GM19035 (cell line): ENCODE measurements around the gene NUBP2.

Experiments used
- ATAC-seq: cut with Tn5 transposase; IDR thresholded peaks from one replicate; pipeline ENCODE4 v1.9.1; 2021; ENCODE audit not compliant: unreplicated experiment

Gene NUBP2

DNA sequence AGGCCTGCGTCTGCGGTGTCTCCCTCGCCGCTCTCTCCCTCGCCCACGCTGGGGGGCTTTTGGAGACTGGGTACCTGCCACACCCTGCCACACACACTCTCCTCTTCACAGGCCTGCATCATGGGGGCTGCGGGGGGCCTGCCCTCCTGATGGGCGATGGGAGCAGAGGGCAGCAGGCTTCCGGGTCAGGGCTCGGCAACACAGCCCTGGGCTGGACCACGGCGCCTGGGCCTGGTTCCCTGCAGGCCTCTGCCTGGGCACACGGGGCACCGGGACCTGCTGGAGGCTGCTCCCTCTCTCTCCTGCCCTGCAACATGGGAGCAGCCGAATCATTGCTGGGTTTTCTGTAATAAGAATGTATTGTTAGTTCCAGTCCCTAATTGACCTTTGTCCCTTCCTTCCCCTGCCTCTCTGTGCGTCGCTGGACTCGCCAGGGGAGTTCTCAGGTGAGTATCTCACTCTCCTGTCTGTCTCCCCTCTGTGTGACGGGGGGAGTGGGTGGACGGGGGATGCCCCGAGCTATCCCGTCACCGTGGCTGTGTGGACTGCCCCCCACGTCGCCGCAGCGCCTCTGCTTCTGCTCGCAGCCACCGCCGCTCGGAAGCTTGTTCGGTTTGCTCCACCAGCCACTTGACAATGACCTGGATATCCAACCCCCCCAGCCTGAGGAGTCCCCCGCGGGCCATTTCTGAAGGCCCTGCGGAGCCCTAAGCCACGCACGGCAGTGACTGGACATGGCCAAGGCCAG is 24.9 kb upstream of the NUBP2 start:
- no peak for ATAC-seq

DNA sequence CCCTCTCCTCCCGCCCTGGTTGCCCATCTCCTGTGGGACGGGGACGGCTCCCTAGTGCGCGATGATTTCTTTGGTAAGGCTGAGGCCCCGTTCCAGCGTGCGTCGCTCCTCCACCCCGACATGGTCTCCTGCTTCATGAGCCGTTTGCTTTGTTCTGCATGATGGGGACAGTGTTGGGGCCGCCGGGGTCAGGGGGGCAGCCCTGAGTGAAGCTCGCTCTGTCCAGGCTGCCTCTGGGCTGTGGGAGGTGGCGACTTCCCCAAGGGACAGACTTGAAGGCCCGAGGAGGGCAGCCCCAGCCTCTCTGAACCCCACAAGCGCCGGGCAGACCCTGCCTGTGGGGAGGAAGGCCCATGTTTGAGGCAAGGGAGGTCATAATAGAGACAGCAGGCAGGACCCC is 23.8 kb upstream of the NUBP2 start:
- no peak for ATAC-seq

DNA sequence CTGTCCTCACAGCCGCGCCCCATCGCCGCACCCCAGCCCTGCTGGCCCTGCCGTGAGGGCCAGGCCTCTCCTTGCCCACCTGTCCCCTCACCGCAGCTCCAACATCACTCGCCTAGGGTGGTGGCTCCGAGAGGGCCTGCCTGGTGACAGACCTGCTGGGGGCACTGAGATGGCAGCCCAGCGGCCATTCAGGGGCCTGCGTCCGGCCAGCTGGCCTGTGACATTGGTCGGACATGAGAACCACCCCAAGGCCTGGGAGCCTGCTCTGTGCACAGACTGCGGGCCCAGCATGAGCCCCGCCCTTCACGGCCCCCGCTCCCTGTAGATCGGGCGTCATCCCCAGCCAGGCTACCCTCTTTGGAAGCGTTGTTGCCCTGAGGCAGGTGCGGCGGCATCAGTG is 23.2 kb upstream of the NUBP2 start:
- no peak for ATAC-seq

DNA sequence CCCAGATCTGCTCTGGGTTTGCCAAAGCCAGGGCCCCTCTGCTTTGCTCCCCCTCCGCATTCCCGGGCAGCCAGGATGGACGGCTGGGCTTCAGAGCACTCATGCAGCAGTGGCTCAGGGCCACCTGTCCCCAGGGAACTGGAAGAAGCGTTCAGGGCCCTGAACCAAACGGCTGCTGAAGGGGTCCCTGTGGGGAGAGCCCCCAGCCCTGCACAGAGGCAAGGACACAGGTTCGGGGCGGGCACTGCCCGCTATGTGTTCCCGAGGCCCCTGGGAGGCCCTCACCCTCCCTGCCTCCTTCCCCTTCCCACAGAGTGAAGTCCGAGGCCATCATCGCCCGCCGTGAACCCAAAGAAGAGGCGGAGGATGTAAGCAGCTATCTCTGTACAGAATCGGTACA is 21.8 kb upstream of the NUBP2 start:
- ATAC-seq, result no peak

DNA sequence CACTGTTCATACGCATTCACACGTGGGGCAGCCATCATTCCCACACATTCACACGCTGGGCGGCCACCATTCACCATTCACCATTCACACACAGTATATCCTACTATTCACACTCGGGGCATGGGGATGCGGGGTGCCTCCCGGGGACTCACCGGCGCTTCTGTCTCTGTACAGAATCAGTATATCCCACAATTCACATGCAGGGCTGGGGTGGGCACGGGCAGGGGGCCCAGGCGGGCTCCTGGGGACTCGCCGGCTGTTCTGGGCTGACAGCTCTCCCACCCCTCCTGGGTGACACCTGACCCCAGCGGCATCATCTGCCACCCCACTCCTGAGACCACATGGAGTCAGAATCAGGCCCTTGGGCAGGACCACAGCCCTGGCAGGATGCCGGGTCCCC is 21.0 kb upstream of the NUBP2 start:
- ATAC-seq, result no peak

DNA sequence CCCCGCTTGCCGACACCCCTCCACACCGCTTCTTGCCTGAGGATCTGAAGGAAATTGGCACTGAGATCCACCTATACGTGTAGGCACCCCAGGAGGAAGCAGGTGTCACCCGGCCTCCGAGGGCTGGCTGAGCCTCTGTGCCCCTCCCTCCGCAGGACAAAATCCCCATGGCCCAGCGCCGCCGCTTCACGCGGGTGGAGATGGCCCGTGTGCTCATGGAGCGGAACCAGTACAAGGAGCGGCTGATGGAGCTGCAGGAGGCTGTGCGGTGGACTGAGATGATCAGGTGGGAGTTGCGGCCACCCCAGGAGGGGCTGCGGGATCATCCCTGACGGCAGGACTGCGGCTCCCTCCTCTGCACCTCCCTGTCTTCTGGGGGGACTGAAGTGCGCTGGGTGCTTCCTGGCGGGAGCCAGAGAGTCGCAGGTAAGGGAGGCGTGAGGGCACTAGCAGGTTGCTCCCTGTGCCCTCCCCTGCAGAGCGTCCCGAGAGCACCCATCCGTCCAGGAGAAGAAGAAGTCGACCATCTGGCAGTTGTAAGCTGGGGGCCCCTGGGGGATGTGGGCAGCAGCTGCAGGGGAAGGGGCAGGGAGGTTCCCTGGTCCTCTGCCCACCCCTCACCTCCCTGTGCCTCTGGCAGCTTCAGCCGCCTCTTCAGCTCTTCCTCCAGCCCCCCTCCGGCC is 20.4 kb upstream of the NUBP2 start:
- ATAC-seq, result no peak

DNA sequence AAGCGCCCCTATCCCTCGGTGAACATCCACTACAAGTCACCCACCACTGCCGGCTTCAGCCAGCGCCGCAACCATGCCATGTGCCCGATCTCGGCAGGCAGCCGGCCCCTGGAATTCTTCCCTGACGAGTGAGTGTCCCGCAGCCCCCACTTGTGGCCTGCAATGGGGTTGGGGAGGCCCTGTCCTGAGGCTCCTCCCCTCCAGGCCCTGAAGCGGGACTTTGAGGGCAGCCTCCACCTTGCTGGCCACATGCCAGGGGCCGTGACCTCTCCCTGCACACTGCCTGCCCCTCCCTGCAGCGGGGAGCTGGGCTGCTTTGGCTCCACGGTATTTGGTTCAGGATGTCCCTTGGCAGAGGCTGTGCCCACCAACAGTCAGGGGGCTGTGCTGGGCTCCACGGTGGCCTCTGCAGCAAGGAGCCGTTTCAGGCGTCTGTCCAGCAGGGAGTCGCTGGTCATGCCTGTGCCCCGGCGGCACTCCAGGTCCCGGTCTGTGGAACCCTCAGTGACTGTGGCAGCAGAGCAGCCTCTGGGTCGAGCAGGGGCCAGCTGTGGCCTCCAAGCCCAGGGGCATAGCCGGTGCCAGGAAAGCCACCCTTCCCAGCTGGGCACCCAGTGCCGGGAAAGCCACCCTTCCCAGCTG is 19.8 kb upstream of the NUBP2 start:
- ATAC-seq, result no peak

DNA sequence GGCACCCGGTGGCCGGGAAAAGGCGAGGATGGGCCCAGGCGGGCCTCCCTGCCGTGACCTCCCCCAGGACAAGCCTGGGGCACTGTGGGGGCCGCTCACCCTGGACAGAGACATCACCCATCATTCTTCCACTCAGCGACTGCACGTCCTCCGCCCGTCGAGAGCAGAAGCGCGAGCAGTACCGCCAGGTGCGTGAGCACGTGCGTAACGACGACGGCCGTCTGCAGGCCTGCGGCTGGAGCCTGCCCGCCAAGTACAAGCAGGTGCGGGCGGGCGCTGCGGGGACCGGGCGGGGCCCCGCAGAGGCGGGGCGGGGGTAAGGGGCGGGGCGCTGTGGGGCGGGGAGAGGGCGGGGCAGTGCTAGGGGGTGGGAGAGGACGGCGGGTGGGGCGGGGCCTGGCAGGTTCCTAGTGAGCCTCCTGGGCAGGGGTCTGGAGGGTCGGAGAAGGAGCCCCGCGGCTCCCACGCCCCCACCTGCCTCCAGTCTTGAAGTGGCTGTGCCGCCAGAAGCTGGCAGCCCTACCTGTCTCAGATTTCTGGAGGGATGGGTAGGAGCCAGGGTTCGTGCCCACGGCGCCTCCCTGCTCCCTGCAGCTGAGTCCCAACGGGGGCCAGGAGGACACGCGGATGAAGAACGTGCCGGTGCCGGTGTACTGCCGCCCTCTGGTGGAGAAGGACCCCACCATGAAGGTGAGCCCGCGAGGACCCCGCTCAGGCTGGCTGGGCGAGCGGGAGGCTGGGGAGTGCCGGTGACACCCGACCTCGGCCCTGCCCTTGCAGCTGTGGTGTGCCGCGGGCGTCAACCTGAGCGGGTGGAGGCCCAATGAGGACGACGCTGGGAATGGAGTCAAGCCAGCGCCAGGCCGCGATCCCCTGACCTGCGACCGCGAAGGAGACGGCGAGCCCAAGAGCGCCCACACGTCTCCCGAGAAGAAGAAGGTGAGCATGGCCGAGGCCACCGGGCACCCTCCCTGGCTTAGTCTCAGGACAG is 18.9 kb upstream of the NUBP2 start:
- ATAC-seq, result no peak

DNA sequence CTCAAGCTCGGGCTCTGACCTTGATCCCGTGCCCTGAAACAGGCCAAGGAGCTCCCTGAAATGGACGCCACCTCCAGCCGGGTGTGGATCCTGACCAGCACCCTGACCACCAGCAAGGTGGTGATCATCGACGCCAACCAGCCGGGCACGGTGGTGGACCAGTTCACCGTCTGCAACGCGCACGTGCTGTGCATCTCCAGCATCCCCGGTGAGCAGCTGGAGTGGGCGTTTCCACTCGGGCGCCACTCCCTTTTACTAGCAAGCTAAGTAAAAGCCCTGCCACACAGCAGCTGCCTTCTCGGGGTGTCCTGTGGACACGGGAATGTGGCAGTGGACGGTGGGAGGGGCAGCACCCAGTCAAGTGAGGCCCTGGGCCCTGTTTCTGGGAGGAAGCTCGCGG is 17.8 kb upstream of the NUBP2 start:
- no peak for ATAC-seq

DNA sequence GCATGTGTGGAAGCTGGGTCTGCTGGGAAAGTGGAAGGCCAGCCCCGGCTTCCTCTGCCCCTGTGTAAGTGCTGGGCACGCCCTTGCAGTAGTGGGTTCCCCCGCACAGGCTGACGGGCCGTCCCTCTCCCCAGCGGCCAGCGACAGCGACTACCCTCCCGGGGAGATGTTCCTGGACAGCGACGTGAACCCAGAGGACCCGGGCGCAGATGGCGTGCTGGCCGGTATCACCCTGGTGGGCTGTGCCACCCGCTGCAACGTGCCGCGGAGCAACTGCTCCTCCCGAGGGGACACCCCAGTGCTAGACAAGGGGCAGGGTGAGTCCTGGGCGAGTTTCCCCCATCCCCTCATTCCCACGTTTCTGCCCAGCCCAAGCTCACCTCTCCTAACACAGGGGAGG is 16.9 kb upstream of the NUBP2 start:
- ATAC-seq, result no peak

DNA sequence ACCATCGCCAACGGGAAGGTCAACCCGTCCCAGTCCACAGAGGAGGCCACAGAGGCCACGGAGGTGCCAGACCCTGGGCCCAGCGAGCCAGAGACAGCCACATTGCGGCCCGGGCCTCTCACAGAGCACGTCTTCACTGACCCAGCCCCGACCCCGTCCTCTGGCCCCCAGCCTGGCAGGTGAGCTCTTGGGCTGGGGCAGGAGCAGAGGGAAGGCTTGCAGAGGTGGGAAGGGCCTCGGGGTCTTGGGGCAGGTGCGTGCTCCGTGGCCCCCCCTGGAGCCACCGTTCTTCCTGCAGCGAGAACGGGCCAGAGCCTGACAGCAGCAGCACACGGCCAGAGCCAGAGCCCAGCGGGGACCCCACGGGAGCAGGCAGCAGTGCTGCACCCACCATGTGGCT is 16.5 kb upstream of the NUBP2 start:
- no peak for ATAC-seq

DNA sequence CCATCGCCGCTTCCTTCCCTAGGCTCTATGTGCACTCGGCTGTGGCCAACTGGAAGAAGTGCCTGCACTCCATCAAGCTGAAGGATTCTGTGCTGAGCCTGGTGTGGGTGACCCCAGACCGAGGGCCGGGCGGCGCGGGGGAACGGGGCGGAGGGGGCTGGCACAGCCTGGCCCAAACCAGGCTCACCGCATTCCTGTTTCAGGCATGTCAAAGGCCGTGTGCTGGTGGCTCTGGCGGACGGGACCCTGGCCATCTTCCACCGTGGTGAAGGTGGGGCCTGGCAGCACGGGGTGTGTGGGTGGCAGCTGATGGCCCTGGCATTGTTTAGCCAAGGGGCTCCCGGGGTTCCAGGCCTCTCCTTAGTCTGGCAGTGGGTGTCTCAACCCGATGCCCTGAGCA is 16.1 kb upstream of the NUBP2 start:
- no peak for ATAC-seq

DNA sequence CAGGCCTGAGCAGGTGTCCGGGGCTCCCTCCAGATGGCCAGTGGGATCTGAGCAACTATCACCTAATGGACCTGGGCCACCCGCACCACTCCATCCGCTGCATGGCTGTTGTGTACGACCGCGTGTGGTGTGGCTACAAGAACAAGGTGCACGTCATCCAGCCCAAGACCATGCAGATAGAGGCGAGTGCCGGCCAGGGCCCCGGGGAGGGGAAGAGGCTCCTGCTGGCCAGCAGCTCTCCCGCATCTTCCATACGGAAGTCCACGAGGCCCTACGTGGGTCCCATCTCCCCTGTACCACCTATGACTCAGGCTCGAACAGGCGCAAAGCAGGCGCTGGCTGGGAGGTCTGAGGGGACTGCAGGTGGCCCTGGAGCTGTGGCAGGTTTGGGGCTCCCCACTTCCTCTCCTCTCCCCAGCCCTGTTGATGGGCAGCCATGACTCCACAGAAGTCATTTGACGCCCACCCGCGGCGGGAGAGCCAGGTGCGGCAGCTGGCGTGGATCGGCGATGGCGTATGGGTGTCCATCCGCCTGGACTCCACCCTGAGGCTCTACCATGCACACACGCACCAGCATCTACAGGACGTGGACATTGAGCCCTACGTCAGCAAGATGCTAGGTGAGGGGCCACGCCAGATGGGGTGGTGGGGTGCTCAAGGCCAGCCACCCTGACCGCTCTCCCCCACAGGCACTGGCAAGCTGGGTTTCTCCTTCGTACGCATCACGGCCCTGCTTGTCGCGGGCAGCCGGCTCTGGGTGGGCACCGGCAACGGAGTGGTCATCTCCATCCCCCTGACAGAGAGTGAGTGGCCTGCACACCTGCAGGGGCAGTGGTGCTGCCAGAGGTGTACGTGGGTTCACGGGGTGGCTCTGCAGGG is 15.4 kb upstream of the NUBP2 start:
- no peak for ATAC-seq

DNA sequence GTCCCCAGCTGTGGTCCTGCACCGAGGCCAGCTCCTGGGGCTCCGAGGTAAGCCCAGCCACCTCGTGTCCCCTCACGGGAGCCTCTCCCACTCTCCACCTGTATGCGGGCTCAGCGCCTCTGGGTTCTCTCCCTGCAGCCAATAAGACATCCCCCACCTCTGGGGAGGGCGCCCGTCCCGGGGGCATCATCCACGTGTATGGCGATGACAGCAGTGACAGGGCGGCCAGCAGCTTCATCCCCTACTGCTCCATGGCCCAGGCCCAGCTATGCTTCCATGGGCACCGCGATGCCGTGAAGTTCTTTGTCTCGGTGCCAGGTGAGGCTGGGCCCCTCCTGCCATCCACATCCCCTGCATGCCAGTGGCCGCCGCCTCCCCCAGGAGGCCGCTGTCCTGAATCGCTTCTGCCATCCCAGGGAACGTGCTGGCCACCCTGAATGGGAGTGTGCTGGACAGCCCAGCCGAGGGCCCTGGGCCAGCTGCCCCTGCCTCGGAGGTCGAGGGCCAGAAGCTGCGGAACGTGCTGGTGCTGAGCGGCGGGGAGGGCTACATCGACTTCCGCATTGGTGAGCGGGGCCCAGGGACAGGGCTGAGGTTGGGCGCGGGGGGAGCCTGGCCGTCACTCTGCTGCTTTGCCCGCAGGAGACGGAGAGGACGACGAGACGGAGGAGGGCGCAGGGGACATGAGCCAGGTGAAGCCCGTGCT is 14.5 kb upstream of the NUBP2 start:
- ATAC-seq, result no peak

DNA sequence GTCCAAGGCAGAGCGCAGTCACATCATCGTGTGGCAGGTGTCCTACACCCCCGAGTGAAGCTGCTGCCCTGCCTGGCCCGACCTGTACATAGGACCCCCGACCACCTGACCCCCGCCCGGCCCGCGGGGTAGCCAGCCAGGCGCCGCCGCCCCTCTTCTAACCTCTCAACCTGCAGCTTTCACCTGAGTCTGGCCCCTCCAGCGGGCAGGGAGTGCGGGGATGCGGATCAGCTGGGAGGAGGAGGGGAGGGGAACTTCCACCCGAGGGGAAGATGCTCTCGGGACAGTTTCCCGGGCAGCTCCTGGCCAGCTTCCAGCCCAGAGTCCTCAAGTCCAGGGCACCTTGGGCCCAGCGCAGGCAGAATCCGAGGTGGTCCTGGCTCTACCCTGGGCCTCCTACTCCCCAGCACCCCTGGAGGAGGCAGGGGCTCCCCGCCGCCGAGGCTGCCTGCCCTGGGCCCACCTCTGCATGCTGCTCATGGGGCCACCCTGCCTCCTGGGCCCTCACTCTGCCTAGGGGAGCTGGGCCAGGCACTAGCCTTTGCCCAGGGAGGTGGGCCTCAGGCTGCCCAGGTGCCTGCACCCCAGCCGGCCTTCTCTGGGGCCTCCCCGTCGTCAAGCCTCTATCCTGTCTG is 13.9 kb upstream of the NUBP2 start:
- no peak for ATAC-seq

DNA sequence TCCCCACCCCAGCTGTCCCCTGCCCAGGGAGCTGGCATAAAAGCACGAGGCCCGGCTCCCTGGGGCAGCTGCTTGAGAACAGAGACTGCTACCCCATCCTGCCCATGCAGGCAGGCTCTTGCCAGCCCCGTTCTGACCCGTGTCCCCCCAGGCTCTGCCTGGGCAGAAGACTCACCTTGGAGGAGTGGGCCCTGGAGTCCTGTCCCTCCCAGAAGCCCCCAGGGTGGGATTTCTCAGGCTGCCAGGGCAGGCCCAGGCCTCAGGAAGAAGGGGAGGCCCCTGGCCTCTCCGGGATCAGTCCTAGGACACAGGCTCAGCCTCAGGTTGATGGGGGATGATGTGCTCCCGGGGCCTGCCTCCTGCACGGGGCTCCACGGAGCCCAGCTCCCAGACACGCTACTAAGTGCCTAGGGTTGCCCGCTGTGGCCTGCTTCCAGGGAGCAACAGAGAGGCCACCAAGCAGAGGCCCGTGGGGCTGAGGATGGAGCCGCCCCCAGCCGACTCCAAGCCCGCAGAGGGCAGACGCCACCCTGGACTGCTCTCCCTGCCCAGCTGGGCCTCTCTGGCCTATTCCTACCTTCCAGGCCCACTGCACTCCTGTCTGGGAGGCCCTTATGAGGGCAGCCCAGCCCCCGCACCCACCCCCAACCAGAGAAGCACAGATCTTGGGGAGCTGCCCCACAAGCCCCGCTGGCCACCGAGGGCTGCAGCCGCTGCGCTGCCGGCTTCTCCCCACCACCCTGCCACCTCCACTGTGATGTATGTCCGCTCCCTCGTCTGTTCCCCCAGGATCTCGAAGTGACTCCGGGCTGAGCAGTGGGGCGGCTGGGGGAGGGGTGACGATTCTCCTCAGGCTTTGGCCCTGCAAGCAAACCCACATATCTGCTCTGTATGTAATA is 13.1 kb upstream of the NUBP2 start:
- ATAC-seq, result no peak

DNA sequence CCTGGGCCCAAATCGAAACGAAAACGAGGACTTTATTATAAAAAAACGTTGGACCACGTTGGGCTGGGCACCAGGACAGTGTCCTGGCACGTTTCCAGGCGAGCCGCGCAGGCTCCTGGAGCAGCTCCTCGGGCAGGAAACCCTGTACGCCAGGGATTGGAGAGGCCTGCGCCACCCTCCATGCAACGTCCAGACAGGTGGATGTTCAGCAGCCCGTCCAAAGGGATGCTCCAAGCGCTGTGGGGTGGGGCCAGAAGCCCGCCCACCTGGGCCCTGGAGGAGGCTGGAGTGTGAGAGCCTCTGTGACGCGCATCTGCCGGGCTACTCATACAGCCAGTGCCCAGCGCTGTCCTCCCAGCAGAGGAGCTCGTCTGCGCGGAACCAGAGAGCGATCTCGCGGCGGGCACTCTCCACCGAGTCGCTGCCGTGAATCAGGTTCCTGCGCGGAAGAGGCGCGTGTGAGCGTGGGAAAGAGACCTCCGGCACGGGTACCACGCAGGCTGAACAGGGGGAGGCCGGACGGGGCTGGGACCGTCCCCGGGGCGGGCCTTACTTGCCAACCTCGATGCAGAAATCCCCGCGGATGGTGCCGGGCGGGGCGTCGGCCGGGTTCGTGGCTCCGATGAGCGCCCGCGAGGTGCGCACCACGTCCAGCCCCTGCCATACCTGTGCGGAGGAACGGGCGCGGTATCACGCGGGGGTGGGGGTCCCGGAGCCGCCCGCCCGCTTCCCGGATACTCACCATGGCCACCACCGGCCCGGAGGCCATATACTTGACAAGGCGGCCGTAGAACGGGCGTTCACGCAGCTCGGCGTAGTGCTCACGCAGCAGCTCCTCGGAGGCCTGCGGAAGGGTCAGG is 12.2 kb upstream of the NUBP2 start:
- no peak for ATAC-seq
